DMS153 (cell line): ENCODE data around the gene STARD13.

ENCODE experiments used
- DNase-seq: peaks from one replicate; lab custom pipeline; 2025; lab: John Stamatoyannopoulos, UW

The STARD13 gene

DNA sequence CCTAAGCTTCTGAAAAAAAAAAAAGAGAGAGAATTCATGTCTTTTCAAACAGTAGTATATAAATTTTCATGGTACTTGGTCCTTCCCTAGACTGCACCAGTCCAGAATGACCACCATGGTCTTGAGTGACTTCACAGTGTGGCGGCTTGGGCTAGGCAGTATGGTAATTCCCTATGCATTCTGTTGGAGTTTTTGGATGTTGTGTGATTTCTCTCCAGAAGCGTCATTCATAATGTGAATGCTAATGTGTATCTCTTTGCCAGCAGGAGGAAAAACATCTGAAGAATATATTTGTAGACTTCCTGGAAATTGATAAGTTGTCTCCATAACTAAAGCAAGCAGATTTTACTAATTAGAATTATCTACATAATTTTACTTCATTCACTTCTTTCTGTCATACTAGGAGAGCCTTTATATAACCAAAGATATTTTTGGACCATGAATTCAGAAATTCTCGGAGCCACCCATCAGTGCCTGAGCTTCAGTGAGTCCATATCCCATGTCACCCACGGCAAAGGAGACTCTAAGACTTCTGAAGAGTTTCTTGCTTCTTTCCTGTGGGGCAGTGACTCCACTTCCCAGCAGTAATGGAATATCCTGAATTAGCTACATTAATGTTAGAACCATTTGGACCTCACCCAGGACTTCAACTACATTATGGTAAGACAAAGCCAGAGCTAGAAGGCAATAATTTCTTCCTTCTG lies 8.4 kb downstream of the STARD13 start:
- DNase-seq = no peak

DNA sequence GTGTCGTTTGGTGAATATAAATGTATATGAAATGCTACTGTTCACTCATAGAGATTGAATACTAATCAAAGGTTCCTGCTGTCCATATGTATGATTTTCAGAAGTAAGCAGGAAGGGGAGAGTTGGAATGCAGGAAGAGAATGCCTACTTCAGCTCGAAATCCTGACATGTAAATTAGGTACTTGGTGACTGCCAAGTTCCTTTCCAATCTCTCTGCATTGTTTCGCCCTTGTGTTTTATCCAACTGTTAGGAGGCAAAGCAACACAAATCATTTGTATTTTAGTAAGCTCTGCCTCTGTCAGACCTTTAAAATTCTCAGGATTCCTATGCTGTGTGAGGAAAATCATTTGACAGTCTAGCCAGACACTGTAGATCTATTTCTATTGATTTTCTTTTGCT lies 9.0 kb downstream of the STARD13 start:
- no peak for DNase-seq

DNA sequence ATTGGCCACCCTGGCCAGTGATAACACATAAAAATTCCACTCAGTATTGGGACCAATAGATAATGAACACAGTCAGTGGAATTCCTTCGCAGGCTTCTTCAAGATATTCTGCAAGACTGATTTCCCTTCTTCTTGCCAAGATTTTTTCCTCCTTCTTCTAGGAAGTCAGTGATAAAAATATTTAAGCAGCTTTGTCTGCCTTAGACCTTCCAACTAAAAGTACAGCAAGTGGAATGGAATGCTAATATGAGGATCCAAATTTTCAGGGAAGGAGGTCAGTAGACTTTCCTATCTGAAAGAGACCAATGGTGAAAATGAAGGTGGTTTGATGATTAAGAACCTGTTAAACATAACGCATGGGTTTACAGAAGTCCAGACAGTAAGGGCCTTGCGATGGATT lies 9.6 kb downstream of the STARD13 start:
- no peak for DNase-seq

DNA sequence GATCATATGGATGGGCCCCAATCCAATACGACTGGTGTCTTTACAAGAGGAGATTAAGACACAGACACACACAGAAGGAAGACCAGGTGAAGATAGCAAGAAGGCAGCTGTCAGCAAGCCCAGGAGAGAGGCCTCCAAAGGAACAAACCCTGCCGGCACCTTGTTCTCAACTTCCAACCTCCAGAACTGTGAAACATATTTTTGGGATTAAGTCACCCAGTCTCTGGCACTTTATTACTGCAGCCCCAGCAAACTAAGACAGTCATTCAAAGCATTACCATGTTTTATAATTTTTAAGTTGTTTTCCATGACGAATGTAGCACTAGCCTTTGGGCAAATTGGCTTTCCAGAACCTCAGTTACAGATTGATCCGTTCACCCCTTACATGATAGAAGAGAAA lies 11.3 kb downstream of the STARD13 start:
- DNase-seq = no peak

DNA sequence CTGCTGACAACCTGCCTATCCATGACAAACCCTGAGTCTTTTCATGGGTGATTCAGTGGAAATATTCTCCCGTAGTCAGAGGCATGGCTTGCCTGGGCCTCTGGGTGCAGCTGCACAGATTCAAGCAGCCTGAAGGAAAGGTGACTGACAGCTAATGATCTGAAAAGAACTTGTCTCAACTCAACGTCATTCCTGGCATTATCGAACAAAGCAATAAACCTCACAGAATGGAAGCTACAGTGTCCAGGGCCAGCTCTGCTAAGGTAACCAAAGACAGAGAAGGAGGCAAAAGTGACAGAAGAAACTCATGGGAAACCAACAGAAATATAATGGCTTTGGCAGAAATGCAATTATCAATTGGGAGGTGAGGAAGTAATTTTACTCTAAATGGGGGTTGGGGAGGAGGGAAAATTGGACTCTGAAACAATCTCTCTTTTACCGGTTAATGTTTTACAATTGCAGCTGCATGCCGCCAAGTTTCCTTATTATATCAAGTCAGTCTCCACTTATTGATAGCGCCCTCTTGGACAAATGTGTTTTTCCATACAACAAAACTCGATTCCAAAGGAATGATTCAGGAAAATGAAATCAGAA lies 12.9 kb downstream of the STARD13 start:
- no peak for DNase-seq

DNA sequence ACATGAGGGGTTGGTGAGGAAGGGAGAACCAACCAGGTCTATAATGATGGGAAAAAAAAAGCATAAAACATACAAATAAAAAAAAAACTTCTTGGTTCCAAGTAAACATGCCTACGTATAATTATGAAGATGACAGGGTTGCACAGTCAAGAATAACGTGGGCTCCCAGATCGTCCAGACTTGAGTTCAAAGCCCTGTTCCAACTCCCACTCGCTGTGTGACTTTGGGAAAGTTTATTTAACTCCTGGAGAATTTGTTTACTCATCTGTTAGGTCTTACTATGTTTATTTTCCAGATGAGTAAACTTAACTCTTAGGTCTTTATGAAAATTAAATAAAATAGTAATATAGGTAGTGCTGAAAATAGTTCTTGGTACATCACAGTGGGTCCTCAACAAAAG lies 13.8 kb downstream of the STARD13 start:
- no peak for DNase-seq

DNA sequence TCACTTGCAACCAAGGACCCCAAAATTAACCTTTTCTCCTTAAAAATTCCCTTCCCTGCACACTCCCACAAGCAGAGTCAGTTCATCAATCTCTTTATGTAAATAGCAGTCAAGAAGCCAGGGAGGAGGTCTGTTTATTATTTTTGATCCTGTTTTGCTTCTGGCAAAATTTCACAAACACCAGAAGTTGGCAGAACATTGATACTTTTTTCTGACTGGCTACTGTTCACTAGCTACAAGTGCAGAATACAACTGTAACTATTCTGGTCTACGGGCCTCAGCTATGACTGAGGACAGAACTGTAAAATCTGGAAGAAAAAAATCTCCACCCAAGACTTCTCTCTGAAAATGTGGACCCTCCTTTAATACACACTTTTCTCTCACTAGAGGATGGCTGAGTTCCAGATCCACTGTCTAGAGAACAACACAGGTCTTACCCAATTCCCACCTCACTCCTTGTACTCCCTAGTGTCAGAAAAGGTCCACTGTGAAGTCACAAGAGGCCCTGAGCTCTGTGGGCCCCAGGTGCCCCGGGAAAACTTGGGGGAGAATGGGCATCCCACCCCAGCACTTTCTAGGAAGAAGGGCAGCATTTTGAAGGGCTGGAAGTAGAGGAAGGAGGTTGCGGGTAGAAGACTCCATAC lies 14.5 kb downstream of the STARD13 start:
- DNase-seq = no peak

DNA sequence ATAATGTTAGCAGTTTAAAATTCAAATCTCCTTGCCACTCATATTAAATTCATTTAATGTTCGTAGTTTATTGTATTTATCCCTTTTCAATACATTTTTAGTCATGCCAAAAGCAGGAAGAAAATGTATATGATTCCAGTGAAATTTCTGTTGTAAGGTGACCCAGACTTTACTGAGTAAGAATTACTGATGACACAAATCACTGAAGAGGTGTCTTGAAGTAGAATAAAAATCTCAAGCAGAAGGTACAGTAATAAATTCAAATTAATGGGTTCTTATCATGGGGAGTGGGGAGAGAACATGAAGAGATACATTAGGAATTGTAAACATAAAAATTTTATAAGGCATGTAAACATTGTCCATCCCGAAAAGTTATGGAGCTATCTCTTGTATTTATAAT lies 19.9 kb downstream of the STARD13 start:
- DNase-seq = no peak

DNA sequence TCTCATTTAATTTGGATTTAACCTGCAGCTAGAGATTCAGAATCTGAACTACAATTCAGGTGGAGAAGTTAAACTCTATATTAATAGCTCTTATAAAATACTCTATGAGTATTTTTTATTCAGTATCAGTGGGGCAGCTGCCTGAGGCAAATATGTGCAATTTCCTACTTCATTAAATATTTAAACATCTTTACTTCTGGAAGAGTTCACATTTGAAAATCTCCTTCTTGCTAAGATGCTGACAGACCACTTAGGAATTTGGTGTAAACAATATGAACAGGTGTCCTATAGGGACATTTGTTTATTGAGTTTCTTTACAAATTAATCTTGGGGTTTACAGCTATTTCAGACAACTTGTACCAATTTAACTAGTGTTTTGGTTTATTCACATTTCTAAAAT lies 20.4 kb downstream of the STARD13 start:
- DNase-seq = no peak

DNA sequence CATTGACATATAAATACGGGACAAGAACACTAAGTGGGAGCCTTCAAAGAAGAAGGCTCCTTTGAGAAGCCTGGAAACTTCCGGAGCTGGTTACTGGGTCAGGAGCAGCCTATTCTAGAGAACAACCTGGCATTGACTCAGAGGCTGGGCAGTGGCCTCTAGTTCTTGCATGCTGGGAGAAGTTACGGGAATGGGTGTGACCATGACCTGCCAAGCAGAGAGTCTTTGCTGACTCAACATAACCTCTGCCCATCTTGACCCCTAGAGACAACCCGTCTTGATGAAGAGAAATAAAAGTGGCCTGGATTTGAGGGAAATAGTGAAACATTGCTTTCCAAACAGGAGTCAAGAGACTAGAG lies 21.0 kb downstream of the STARD13 start:
- DNase-seq = no peak

DNA sequence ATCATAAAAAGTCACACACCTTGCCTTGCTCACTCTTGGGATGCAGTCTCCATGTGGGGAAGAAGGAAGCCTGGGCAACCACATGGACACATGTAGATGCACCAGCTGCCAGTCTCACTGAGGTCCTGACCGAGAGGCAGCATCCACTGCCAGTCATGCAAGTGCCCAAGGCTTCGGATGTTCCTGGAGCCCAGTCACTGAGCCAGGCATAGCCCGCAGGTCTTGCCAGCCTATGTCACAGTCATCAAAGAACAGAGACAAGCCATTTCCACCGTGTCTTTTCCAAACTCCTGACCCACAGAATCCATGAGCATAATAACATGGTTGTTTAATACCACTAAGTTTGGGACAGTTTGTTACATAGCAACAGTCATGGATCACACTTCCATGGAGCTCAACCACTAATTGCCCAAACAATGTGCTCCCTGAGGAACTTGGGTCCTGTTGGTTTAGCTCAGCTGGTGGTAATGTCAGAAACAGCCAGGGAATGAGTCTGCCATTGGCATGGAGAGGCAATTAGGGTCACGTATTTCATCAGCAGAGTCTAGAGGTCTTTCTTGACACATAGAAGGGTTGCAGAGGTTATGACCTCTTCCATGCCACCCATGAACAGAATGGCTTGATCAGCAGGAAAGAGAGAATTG lies 21.5 kb downstream of the STARD13 start:
- no peak for DNase-seq

DNA sequence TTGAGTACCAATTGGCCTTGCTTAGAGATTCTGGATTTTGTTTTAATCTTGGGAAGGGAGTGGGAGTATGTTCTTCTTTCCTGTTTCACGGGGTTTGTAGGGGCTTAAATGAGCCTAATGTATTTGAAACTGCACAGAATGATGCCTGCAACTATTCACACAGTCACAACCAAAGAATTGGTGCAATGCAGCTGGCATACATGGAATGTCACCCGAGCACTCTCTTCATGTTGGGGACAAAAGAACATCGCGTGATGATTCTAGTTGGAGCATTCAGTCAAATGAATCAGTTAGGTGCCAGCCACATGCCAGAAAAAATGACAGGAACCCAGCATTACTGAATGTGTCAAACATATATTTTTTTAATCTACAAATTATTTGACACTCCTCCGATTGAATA lies 22.1 kb downstream of the STARD13 start:
- DNase-seq = no peak

DNA sequence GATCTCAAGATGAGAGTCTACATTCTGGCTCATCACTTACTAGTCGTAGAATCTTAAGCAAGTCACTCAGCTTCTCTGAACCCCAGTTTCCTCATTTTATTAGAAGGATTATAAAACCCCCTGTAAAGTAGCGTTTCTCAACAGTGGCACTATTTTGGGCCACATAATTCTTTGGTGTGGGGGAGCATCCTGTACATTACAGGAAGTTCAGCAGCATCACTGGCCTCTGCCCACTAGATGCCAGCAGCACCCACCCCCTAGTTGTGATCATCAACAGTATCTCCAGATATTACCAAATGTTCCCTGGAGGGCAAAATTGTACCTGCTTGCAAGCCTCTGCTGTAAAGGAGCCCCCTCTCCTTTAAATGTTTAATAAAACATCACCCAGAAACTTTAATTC lies 22.6 kb downstream of the STARD13 start:
- no peak for DNase-seq

DNA sequence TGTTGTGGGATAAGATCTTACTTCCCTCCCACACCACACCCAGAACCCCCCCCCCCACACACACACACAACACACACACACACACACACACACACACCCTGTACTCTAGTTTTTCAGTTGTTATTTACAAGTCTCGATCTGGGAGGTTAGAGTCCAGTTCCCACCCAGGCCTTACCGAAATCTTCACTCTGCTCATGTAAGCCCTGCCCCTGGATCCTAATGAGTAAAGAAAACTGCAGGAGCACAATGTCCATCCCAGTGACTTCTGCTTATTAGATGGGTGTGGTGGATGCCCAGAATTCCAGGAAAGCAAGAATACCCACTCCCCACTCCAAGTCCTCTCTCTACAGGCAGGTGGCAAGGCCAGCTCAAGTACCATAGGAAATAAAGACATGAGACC lies 23.0 kb downstream of the STARD13 start:
- DNase-seq = no peak

DNA sequence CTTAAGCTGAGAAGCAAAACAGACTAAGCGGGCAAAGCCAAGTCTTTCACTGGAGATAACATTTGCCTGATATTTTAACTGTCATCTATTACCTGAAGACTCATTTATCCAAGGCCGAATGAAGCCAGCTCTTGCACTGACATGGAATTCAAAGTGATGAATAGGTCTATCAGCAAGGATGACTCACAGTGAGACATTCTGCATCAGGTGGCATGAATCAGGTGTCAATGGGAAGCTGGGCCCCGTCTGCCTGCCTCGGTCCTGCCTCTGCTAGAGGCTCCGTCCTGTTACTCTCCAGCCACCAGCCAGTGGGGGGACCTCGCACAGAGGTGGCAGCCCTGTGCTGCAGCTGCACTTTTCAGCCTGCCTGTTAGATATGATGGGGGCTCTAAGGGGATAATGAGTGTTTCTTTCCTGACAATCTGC lies 23.5 kb downstream of the STARD13 start:
- peak; percentile 28 for DNase-seq

DNA sequence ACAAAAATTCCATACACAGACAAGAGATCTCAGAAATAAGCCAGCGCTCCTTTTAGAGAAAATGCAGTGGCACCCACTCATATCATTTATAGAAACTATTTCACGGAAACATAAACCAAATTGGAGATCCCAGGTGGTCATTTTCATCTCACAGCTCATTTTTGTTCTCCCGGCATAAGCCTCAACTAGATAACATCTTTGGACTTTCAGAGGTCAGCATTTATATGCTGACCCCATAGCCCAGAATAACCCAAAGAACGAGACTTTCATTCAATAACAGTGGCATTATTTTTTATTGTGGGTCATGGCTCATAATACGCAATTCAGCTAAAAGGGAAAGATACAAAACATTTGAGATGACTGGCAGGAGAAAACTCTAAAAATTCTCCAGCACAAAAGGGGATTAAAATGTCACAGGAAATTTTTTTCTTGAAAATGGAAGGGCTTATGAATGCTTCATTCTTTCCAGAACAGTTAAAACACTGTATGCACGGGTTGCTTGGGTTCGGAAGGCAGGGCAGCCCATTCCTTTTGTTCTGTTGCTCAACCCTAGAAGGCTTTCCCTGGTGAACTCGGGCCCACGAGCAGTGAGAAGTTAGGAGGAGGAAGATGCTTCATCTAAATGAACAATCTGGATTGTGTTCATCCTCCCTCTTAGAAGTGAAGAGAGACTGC lies 24.0 kb downstream of the STARD13 start:
- DNase-seq = no peak

DNA sequence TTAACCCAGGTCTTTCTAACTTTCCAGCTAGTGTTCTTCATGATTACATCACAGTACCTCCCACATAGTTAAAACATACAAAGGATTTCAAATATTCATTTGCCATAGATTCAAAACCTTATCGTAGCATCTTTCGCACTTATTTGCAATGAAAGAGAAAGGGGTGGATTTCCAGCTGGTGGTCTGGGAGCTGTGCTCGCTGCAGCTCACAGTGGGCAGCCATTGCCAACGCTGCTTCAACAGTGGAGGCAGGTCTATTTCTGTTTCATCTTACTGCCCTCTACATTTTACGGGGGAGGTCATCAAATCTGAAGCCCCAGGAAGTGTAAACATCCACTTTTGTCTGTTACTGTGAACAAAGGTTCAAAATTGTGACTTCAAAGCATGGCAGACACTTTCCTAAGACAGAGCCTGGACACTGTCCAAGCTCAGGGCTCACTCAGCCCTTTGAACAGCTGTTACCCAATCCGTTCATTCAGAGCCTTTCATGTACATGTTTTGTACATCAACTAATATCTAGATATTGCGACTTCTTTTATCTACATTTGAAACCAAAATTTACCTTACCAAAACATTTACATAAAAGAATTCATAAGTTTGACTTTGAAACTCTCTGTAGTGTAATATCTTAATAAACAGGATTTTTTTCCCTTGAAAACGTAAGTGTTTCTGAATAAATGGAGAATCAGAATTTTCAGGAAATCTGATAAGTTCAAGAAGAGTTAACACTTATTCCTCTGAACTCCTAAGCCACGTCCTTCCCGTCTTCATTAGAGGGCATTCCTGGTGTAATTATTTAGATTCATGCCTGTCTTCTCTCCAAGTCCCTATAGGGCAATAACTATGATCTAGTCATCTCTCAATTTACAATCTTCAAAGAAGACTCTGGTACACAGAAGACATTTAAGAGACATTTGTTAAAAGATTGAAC lies 25.1 kb downstream of the STARD13 start:
- DNase-seq = no peak

DNA sequence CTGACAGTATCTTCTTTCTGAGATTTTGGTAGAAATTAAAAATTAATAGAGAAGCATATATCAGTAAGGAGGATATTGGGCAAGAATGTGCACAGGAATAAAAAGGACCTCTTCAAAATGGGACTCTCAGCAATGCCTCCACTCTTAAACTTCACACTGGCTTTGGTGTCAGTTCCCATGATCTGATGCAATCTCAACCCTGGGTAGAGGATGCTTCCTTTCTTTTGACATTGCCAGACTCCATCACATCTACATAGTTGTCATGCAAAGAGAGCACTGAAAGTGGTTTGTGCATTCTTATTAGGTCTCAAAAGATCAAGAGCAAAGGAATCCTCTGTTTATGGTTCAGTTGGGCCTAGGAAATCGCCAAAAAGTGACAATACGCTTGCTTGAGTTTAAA lies 26.3 kb downstream of the STARD13 start:
- no peak for DNase-seq

DNA sequence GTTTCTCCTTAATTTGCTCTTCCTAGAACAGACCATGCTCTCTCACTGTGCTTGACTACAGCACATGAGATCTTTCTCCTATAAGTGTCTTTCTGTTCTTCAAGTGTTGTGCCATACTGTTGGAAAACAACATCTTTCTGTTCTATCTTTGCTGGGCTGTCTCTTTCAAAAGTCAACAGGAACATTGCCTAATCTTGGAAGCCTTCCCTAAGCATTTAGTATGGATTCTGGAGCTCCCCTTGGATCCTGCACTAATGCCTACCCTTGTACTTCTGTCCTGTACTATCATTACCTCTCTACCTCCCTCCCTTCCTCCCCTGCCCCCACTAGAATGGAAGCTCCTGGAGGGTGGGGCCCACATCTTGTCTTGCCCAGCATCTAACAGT lies 26.8 kb downstream of the STARD13 start:
- DNase-seq = no peak

DNA sequence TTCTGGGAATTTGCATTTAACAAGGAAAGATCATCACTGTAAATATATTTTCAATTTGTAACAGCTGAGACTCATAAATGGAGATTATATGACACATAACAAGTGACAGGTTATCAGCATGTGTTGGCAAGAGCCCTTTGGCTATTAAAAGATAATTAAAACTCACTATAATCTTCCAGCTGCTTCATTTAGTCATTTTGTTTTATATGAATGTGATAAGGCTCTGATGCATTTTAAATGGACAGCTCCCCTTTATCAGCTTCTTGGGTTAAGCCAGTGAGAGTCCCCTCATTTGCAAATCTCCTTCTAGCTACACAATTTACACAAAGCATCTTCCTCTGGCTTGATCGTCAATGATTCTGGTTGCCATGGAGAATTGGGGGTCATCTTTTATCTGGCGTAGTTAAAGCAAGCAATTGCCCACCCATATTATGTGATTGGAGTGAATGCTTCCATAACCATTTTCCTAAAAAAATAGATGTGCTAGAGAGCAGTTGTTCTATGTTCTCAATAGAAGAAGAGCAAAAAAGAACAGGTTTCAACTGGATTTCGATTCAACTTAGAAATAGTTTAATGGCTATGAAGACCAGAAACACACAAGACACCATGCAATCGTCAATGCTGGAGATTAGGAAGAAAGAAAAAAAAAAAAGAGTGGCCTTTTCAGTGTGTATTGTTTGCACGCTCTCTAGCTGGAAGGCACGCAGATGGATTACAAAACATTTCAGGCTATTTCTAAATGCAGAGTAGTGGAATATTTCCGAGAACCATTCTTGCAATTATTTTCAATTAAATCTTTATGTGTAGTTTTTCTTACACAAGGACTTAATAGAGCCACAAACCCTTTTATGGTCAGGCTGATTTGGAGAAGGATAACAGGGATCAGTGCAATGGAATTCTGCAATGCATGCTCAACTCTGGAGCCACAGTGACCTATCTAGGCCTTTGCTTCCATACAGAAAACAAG lies 27.4 kb downstream of the STARD13 start:
- no peak for DNase-seq
